Activated CD8-positive, alpha-beta memory T cell treated with anti-CD3 and anti-CD28 coated beads, Interleukin-2, amount 10 ng/mL, durations not matched to agents 7 days and 5 days (primary cell): ENCODE results near the gene SPAG17. TPM values are rescaled to one million over a fixed set of nuclear protein-coding genes. Genes with fewer than 3 reads are reported as not detected.

Experiments
- ATAC-seq: fragments of 150-1000 bp; cut with Tn5 transposase; one replicate; pipeline ENCODE4 v1.10.0; 2021; ENCODE audit warnings: moderate library complexity
- CTCF ChIA-PET: fragments of 350-600 bp; sonication (Branson Sonifier 250); formaldehyde crosslinking; loops from one replicate; lab custom pipeline; 2021; ENCODE audit warnings: antibody characterized with exemption; lab: Charles Lee
- DNase-seq: peaks from one replicate; pipeline ENCODE4 v3.0.0-alpha.2; 2020
- H3K27ac Mint-ChIP-seq: one replicate; pipeline ENCODE4 v1.8.0; 2021; ENCODE audit warnings: mild to moderate bottlenecking, mixed read lengths
- H3K27me3 Mint-ChIP-seq: one replicate; pipeline ENCODE4 v1.8.0; 2021; ENCODE audit warnings: mixed read lengths
- H3K36me3 Mint-ChIP-seq: one replicate; pipeline ENCODE4 v1.8.0; 2021; ENCODE audit warnings: mild to moderate bottlenecking, mixed read lengths
- H3K4me1 Mint-ChIP-seq: one replicate; pipeline ENCODE4 v1.8.0; 2021; ENCODE audit warnings: mixed read lengths
- H3K4me3 Mint-ChIP-seq: one replicate; pipeline ENCODE4 v1.8.0; 2021; ENCODE audit warnings: mild to moderate bottlenecking, moderate library complexity, mixed read lengths
- H3K9me3 Mint-ChIP-seq: one replicate; pipeline ENCODE4 v1.8.0; 2022; ENCODE audit warnings: low read depth, mixed read lengths
- total RNA-seq, 2 experiments: library from RNA; stranded (reverse); gene quantifications; one replicate each; pipeline ENCODE4 v1.2.3, GENCODE V29; 2021

SPAG17 gene
- total RNA-seq, 2 experiments from 2014 or later, result not detected

DNA sequence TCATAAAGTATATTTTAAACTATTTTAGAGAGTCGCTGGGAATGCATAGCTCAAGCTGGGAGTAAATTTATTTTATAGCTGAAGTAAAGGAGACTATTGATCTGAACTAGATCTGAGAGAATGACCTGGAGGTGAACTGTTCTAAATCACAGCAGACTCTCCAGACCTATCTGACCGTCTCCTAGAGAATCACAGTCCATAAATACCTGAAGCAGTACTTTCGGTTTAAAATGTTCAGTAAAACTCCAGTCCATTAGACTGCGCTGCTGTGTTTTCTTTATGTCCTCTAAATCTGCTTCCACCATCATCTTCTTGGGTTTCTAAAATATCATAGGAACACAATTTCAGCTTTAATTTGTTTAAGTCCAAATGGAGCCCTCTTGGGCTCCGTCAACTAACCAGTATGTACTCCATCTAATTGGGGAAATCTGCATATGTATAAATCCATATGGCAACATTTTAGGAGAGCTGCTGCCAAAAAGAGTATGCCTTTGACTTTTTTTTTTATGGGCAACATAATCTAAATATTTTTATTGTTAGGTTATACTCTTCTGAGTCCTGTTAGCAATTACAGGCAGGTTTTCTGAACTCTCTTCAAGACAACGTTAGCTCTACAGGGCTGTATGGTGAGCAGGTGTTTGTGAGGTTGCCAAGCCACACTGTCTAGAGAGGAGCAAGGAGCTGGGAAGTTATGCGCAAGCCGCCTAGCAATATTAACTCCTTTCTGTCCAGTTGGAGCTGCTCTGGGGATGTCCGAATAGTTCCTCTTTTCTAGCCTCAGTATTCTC is 111.2 kb downstream of the SPAG17 start:
- CTCF ChIA-PET, result no interaction called here
- no peaks in the 10 kb centered on the region for H3K36me3 Mint-ChIP-seq
- no peaks in the 10 kb centered on the region for H3K4me1 Mint-ChIP-seq
- H3K27ac Mint-ChIP-seq, result no peak overlapping the region
- no peak overlapping the region for H3K4me3 Mint-ChIP-seq
- no peak for DNase-seq
- H3K9me3 Mint-ChIP-seq, result no peaks in the 10 kb centered on the region
- no peaks in the 10 kb centered on the region for H3K27me3 Mint-ChIP-seq
- no peak for ATAC-seq

GRCh38 chr1:118049981-118050380 is 135.0 kb downstream of the SPAG17 start:
- Mint-ChIP-seq H3K9me3 (no peaks in the 10 kb centered on the region), H3K36me3 (no peaks in the 10 kb centered on the region), H3K27me3 (no peaks in the 10 kb centered on the region), H3K4me3 (no peak overlapping the region), H3K4me1 (no peaks in the 10 kb centered on the region), H3K27ac (no peak overlapping the region)
- CTCF ChIA-PET, result no interaction called here
- no peak for ATAC-seq
- DNase-seq, result no peak

DNA sequence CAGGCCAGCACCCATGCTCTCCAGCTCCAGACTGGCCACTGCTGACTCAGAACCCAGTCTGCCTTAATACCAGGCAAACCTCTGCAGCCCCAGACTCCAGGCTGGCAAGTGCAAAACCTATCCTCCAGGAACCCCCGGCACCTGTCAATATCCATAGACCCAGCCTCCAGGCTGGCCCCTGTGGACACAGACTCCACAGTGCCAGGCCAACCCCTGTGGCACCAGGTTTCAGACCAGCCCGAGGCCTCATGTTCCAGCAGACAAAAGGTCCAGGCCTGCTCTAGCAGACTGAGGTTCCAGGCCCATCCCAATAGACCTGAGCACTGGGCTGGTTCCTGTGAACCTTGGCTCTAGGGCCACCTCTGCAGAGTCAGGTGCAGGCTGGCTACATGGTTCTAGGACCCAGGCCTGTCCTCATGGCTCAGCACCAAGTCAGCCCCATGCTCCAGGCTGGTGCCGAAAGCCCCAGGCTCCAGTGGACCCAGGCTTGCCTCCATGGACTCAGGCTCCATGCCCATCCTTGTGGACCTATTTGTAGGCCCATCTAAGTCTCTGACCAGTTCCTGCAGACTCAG is 137.3 kb downstream of the SPAG17 start:
- Mint-ChIP-seq H3K4me1 (no peaks in the 10 kb centered on the region), H3K36me3 (no peaks in the 10 kb centered on the region), H3K9me3 (no peaks in the 10 kb centered on the region), H3K27ac (no peak overlapping the region), H3K27me3 (no peaks in the 10 kb centered on the region), H3K4me3 (no peak overlapping the region)
- CTCF ChIA-PET, result no interaction called here
- DNase-seq (no peak), ATAC-seq (no peak)

GRCh38 chr1:118047006-118047649 is 137.9 kb downstream of the SPAG17 start:
- no peaks in the 10 kb centered on the region for H3K27me3 Mint-ChIP-seq
- H3K27ac Mint-ChIP-seq, result no peak overlapping the region
- H3K36me3 Mint-ChIP-seq, result no peaks in the 10 kb centered on the region
- no peak overlapping the region for H3K4me3 Mint-ChIP-seq
- no peak for DNase-seq
- H3K9me3 Mint-ChIP-seq, result no peaks in the 10 kb centered on the region
- no peaks in the 10 kb centered on the region for H3K4me1 Mint-ChIP-seq
- CTCF ChIA-PET, result no interaction called here
- no peak for ATAC-seq

DNA sequence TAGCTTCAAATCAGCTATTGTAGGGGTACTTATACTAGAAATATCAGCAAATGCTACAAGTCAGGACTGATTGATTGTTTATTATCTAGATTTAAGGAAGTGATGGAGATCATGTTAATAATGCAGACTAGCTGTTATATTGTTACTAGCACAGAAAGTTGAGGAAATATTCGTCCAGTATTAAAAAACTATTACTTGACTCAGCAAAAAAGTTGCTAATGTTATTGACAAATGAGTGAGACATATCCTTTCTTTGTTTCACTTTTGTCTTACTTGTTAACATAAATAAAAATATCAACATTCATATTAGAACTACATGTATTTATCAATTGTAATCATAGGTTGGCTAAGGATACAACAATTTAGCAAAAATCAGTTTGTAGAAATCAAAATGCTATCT is 141.4 kb downstream of the SPAG17 start:
- H3K4me1 Mint-ChIP-seq, result no peaks in the 10 kb centered on the region
- no peak for ATAC-seq
- no peak for DNase-seq

DNA sequence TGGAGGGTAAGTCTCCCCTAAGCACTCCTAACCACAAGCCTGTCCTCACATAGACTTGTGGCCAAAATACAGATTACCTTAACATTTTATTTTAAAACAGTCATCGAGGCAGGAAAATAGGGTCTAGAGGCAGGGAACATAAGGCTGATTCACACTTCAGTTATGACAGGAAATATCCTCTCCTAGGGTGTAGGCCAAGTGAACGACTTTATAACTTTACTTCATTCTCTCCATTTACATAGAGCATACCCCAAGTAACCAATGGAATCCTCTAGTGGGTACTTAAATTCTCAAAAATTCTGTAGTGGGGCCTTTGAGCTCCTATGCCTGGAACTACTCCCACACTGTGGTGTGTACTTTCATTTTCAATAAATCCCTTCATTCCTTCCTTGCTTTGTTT is 142.5 kb downstream of the SPAG17 start:
- H3K36me3 Mint-ChIP-seq, result no peaks in the 10 kb centered on the region
- CTCF ChIA-PET, result no interaction called here
- no peak overlapping the region for H3K27ac Mint-ChIP-seq
- H3K4me3 Mint-ChIP-seq, result no peak overlapping the region
- no peaks in the 10 kb centered on the region for H3K9me3 Mint-ChIP-seq
- H3K27me3 Mint-ChIP-seq, result no peaks in the 10 kb centered on the region
- H3K4me1 Mint-ChIP-seq, result no peaks in the 10 kb centered on the region
- ATAC-seq (no peak), DNase-seq (no peak)

More for the DNA sequence above, 141.4 kb downstream of the SPAG17 start:
- CTCF ChIA-PET, result no interaction called here
- Mint-ChIP-seq H3K9me3 (no peaks in the 10 kb centered on the region), H3K27ac (no peak overlapping the region), H3K27me3 (no peaks in the 10 kb centered on the region), H3K4me3 (no peak overlapping the region), H3K36me3 (no peaks in the 10 kb centered on the region)

- Mint-ChIP-seq H3K27me3 (no peaks in the 10 kb centered on the region), H3K4me1 (no peaks in the 10 kb centered on the region), H3K27ac (no peak overlapping the region), H3K9me3 (no peaks in the 10 kb centered on the region), H3K36me3 (no peaks in the 10 kb centered on the region), H3K4me3 (no peak overlapping the region)
- CTCF ChIA-PET, result no interaction called here
- ATAC-seq, result no peak
- no peak for DNase-seq
Observed at GRCh38 chr1:118039170-118039569, 145.9 kb downstream of the SPAG17 start.

DNA sequence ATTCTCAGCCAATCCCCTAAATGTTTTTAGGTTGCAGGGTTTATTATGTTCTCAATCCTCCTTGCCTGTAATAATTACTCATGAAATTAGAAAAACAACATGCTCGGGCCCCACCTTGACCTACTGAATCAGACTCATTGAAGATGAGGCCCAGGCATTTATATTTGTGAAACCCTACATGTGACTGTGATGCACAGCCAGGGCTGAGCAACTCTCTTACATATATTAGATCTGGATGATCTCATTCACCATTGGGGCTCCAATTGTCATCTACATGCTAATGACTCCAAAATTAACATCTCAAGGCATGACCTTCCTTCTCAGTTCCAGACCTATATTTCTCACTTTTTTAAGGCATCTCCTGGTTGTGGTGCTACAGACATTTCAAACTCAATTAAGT is 152.1 kb downstream of the SPAG17 start:
- H3K27ac Mint-ChIP-seq, result no peak overlapping the region
- no peak overlapping the region for H3K4me3 Mint-ChIP-seq
- peaks cover 2% of the 10 kb centered on the region for H3K27me3 Mint-ChIP-seq
- no peaks in the 10 kb centered on the region for H3K4me1 Mint-ChIP-seq
- CTCF ChIA-PET, result no interaction called here
- ATAC-seq (no peak), DNase-seq (no peak)
- no peaks in the 10 kb centered on the region for H3K9me3 Mint-ChIP-seq
- H3K36me3 Mint-ChIP-seq, result no peaks in the 10 kb centered on the region

- H3K36me3 Mint-ChIP-seq, result no peaks in the 10 kb centered on the region
Observed at GRCh38 chr1:118028267-118028666, 156.8 kb downstream of the SPAG17 start.

DNA sequence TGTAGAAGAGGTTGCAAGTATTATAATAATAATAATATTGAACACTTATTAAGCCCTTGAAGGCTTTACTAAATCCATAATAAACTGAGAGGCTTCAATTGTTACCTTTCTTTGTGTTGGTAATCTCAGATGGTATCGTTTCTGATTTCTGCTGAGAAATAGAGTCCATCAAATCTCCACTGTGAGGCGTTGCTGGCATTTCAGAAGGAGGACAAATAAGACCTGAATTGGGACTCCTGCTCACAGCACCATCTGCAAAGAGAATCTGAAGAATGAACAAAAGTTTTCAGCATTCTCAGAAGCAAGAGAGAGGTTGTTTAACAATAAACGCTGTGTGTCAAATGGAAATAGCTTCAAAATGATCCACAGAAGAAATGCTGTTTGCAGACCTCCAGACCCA is 161.8 kb downstream of the SPAG17 start:
- Mint-ChIP-seq H3K4me1 (no peaks in the 10 kb centered on the region), H3K4me3 (no peak overlapping the region), H3K9me3 (no peaks in the 10 kb centered on the region), H3K27ac (no peak overlapping the region), H3K36me3 (no peaks in the 10 kb centered on the region), H3K27me3 (peaks cover 11% of the 10 kb centered on the region)
- DNase-seq (no peak), ATAC-seq (no peak)
- CTCF ChIA-PET, result no interaction called here

More at GRCh38 chr1:118028267-118028666, 156.8 kb downstream of the SPAG17 start:
- DNase-seq (no peak), ATAC-seq (no peak)
- H3K4me3 Mint-ChIP-seq, result no peak overlapping the region
- H3K27ac Mint-ChIP-seq, result no peak overlapping the region
- CTCF ChIA-PET, result no interaction called here
- no peaks in the 10 kb centered on the region for H3K9me3 Mint-ChIP-seq
- H3K27me3 Mint-ChIP-seq, result peaks cover 13% of the 10 kb centered on the region
- no peaks in the 10 kb centered on the region for H3K4me1 Mint-ChIP-seq

- peaks cover 15% of the 10 kb centered on the region for H3K27me3 Mint-ChIP-seq
- no peaks in the 10 kb centered on the region for H3K36me3 Mint-ChIP-seq
- ATAC-seq, result no peak
- no peak for DNase-seq
- no peak overlapping the region for H3K27ac Mint-ChIP-seq
- no peak overlapping the region for H3K4me3 Mint-ChIP-seq
- CTCF ChIA-PET, result no interaction called here
- H3K9me3 Mint-ChIP-seq, result no peaks in the 10 kb centered on the region
- H3K4me1 Mint-ChIP-seq, result no peaks in the 10 kb centered on the region
Observed at GRCh38 chr1:118021668-118022067, 163.4 kb downstream of the SPAG17 start.

DNA sequence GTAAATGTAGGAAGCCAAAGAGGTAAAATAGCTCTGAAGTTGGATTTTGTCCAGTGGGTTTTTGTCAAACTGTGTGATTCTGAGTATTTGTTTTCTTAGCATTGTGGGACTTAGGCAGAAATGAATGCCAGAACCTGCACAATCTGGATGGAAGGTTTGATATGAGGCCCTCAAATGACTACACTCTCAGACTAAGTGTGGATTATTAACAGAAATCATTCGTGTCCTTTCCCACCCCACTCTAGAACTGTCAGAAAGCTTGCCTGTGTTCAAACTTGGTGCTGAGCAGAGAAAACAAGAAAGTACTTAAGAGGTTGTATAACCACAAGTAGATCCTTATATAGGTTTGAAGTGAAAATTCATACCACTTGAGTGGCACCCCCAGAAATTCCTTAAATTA is 167.0 kb downstream of the SPAG17 start:
- no peaks in the 10 kb centered on the region for H3K36me3 Mint-ChIP-seq
- no peak overlapping the region for H3K4me3 Mint-ChIP-seq
- ATAC-seq (no peak), DNase-seq (no peak)
- CTCF ChIA-PET, result no interaction called here
- no peaks in the 10 kb centered on the region for H3K4me1 Mint-ChIP-seq
- peaks cover 12% of the 10 kb centered on the region for H3K27me3 Mint-ChIP-seq
- H3K9me3 Mint-ChIP-seq, result no peaks in the 10 kb centered on the region
- no peak overlapping the region for H3K27ac Mint-ChIP-seq

GRCh38 chr1:118013938-118014337 is 171.1 kb downstream of the SPAG17 start:
- Mint-ChIP-seq H3K9me3 (no peaks in the 10 kb centered on the region), H3K27me3 (peaks cover 12% of the 10 kb centered on the region), H3K27ac (no peak overlapping the region), H3K4me1 (no peaks in the 10 kb centered on the region), H3K4me3 (no peak overlapping the region), H3K36me3 (no peaks in the 10 kb centered on the region)
- CTCF ChIA-PET, result no interaction called here
- no peak for DNase-seq
- no peak for ATAC-seq

DNA sequence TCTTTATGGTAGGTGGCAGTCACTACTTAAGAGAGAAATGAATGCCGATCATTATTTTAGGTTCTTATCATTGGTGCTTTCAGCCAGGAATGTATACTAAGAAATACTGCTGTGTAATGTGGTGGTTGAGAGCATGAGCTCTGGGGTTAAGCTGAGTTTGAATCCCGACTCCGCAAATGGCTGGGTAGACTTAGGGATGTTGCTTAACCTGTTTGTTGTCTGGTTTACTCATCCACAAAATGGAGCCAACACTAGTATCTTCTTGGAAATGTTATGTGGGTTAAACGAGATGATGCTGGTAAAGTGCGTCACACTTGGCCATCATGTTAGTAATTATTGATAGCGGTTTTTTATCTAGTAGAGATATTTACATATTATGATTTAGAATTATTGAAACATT is 171.7 kb downstream of the SPAG17 start:
- no peaks in the 10 kb centered on the region for H3K4me1 Mint-ChIP-seq
- no peak overlapping the region for H3K4me3 Mint-ChIP-seq
- H3K27ac Mint-ChIP-seq, result no peak overlapping the region
- CTCF ChIA-PET, result no interaction called here
- peaks cover 12% of the 10 kb centered on the region for H3K27me3 Mint-ChIP-seq
- ATAC-seq (no peak), DNase-seq (no peak)
- no peaks in the 10 kb centered on the region for H3K36me3 Mint-ChIP-seq
- no peaks in the 10 kb centered on the region for H3K9me3 Mint-ChIP-seq
